GM23338 (cell line): ENCODE results near the gene ESR2. TPM values are rescaled to one million over a fixed set of nuclear protein-coding genes. Genes with fewer than 3 reads are reported as not detected.
"Not testable (repeated sequence)": the region's sequence is repeated elsewhere in the genome, so short reads cannot be mapped to it uniquely, and the experiment has no call there.

Source experiments
- ATAC-seq: fragments of 200-7000 bp; cut with Tn5 transposase; 3 replicates; pipeline ENCODE4 v1.9.1; 2020
- DNase-seq: peaks from one replicate; pipeline ENCODE4 v3.0.0-alpha.2; 2015; ENCODE audit warnings: low spot score
- H2AFZ ChIP-seq: fragments of 200-600 bp; sonication (generic); 2 replicates; pipeline ENCODE4 v1.8.0; 2016; ENCODE audit warnings: antibody characterized with exemption, mild to moderate bottlenecking, moderate library complexity
- H3F3A ChIP-seq: fragments of 200-600 bp; sonication (generic); replicated peaks from 2 replicates; pipeline ENCODE4 v1.8.0; 2017; ENCODE audit warnings: antibody characterized with exemption, mixed run types, low read depth
- H3K27ac ChIP-seq: fragments of 200-600 bp; sonication (generic); 2 replicates; pipeline ENCODE4 v1.6.1; 2016; ENCODE audit warnings: low read depth
- H3K27me3 ChIP-seq: fragments of 200-600 bp; sonication (generic); 2 replicates; pipeline ENCODE4 v1.8.0; 2016; ENCODE audit warnings: mild to moderate bottlenecking, mixed run types, moderate library complexity; ENCODE audit not compliant: insufficient read depth
- H3K36me3 ChIP-seq: fragments of 200-600 bp; sonication (generic); 2 replicates; pipeline ENCODE4 v1.8.0; 2016; ENCODE audit warnings: mild to moderate bottlenecking; ENCODE audit not compliant: insufficient read depth
- H3K4me1 ChIP-seq: fragments of 200-600 bp; sonication (generic); 2 replicates; pipeline ENCODE4 v1.8.0; 2016; ENCODE audit warnings: mild to moderate bottlenecking, moderate library complexity; ENCODE audit not compliant: insufficient read depth
- H3K4me2 ChIP-seq: fragments of 200-600 bp; sonication (generic); 2 replicates; pipeline ENCODE4 v1.7.1; 2017; ENCODE audit warnings: mixed run types
- H3K4me3 ChIP-seq: fragments of 200-600 bp; sonication (generic); 2 replicates; pipeline ENCODE4 v1.6.1; 2016; ENCODE audit warnings: mixed run types
- H3K79me2 ChIP-seq: fragments of 200-600 bp; sonication (generic); replicated peaks from 2 replicates; pipeline ENCODE4 v1.8.0; 2017; ENCODE audit warnings: mild to moderate bottlenecking; ENCODE audit not compliant: insufficient read depth
- H3K9me2 ChIP-seq: fragments of 200-600 bp; sonication (generic); 2 replicates; pipeline ENCODE4 v1.8.0; 2017; ENCODE audit not compliant: insufficient read depth
- H4K20me1 ChIP-seq: fragments of 200-600 bp; sonication (generic); replicated peaks from 2 replicates; pipeline ENCODE4 v1.8.0; 2017; ENCODE audit warnings: mild to moderate bottlenecking; ENCODE audit not compliant: insufficient read depth
- H3K27ac Mint-ChIP-seq: 2 replicates; pipeline ENCODE4 v1.8.0; 2020; ENCODE audit warnings: inconsistent platforms, mild to moderate bottlenecking, moderate library complexity, mixed read lengths
- H3K27me3 Mint-ChIP-seq: 3 replicates; pipeline ENCODE4 v1.8.0; 2022; ENCODE audit warnings: low read depth, mild to moderate bottlenecking, moderate library complexity, mixed read lengths, inconsistent platforms; ENCODE audit not compliant: insufficient read depth, poor library complexity
- H3K36me3 Mint-ChIP-seq: 3 replicates; pipeline ENCODE4 v1.8.0; 2021; ENCODE audit warnings: low read depth, mild to moderate bottlenecking, inconsistent platforms, moderate library complexity, mixed read lengths
- H3K4me1 Mint-ChIP-seq: 3 replicates; pipeline ENCODE4 v1.8.0; 2020; ENCODE audit warnings: mild to moderate bottlenecking, inconsistent platforms, mixed read lengths
- H3K4me3 Mint-ChIP-seq: 3 replicates; pipeline ENCODE4 v1.8.0; 2021; ENCODE audit warnings: moderate library complexity, mild to moderate bottlenecking, inconsistent platforms, mixed read lengths
- H3K9me3 Mint-ChIP-seq: 3 replicates; pipeline ENCODE4 v1.8.0; 2020; ENCODE audit warnings: moderate library complexity, mild to moderate bottlenecking, inconsistent platforms, mixed read lengths
- CTCF ChIP-seq, 2 experiments: fragments of 200-600 bp in 1 of 2; sonication (generic) in 1 of 2; conservative IDR thresholded peaks; 2 replicates each; pipeline versions ENCODE4 v1.5.1 to v1.6.1; 2016 to 2017; ENCODE audit warnings: antibody characterized with exemption in 2 of 2, low read depth in 2 of 2, mild to moderate bottlenecking in 2 of 2, moderate library complexity in 1 of 2
- EZH2 ChIP-seq: fragments of 200-600 bp; sonication (generic); IDR thresholded peaks from one replicate; pipeline ENCODE4 v1.8.0; 2017; ENCODE audit warnings: antibody characterized with exemption, mild to moderate bottlenecking, low read depth; ENCODE audit not compliant: unreplicated experiment
- EZH2phosphoT487 ChIP-seq: fragments of 200-600 bp; sonication (generic); IDR thresholded peaks from one replicate; pipeline ENCODE4 v1.8.1; 2018; ENCODE audit warnings: antibody characterized with exemption; ENCODE audit not compliant: unreplicated experiment
- POLR2AphosphoS5 ChIP-seq: IDR thresholded peaks from 2 replicates; pipeline ENCODE4 v1.6.1; 2016; ENCODE audit warnings: antibody characterized with exemption, low read depth
- REST ChIP-seq: IDR thresholded peaks from one replicate; pipeline ENCODE4 v1.6.1; 2018; ENCODE audit warnings: antibody characterized with exemption; ENCODE audit not compliant: unreplicated experiment
- STAT1 ChIP-seq: IDR thresholded peaks from one replicate; pipeline ENCODE4 v1.6.1; 2016; ENCODE audit warnings: antibody characterized with exemption; ENCODE audit not compliant: unreplicated experiment
- polyA plus RNA-seq: library from polyadenylated mRNA; unstranded; fragments of >200 nt; fragmentation: Nextera tagmentation; extraction: Ambion mirVana; gene quantifications from 2 replicates; pipeline ENCODE4 v1.2.1, GENCODE V29; 2016
- total RNA-seq: library from RNA; depleted of rRNA; stranded (reverse); fragments of >200 nt; shearing (Covaris generic); gene quantifications from 2 replicates; pipeline ENCODE4 v1.2.3, GENCODE V29; 2014

The ESR2 gene
- total and polyA plus RNA-seq, 2 experiments from 2014 or later: 0.58 to 0.59 TPM

- not testable (repeated sequence) for H3K36me3 Mint-ChIP-seq, H3K9me3 Mint-ChIP-seq, H3K4me3 ChIP-seq, H3K4me1 Mint-ChIP-seq, H3K27me3 ChIP-seq, ATAC-seq, H3K27me3 Mint-ChIP-seq, DNase-seq, H3K4me2 ChIP-seq, H4K20me1 ChIP-seq, H3K9me2 ChIP-seq, H3K27ac Mint-ChIP-seq, H3K27ac ChIP-seq, H3K36me3 ChIP-seq, H3K4me1 ChIP-seq, H3K4me3 Mint-ChIP-seq, H3F3A ChIP-seq, H3K79me2 ChIP-seq, H2AFZ ChIP-seq
Observed at GRCh38 chr14:64320362-64320761, 26.2 kb upstream of the ESR2 start.

- H2AFZ ChIP-seq, H4K20me1 ChIP-seq, H3K4me1 ChIP-seq, H3K9me2 ChIP-seq, H3K79me2 ChIP-seq, H3K9me3 Mint-ChIP-seq, H3F3A ChIP-seq, H3K36me3 Mint-ChIP-seq, H3K4me3 ChIP-seq, H3K36me3 ChIP-seq, DNase-seq, H3K4me2 ChIP-seq, H3K4me1 Mint-ChIP-seq, H3K27me3 Mint-ChIP-seq, H3K4me3 Mint-ChIP-seq, H3K27ac ChIP-seq, ATAC-seq, H3K27me3 ChIP-seq, H3K27ac Mint-ChIP-seq: not testable (repeated sequence)
Observed at GRCh38 chr14:64318695-64319094, 24.5 kb upstream of the ESR2 start.

GRCh38 chr14:64303471-64303917, 9.3 kb upstream of the ESR2 start:
- H3K4me1 Mint-ChIP-seq: peaks cover 5% of the 10 kb centered on the region; the same call in 2 of the 3 replicates
- Histone ChIP-seq H3K27me3 (no peaks in the 10 kb centered on the region), H3K36me3 (no peaks in the 10 kb centered on the region), H3K9me2 (no peaks in the 10 kb centered on the region), H3F3A (no peaks in the 10 kb centered on the region), H3K4me3 (no peak overlapping the region), H3K27ac (no peak overlapping the region), H3K4me2 (no peak overlapping the region), H3K79me2 (no peaks in the 10 kb centered on the region), H4K20me1 (no peaks in the 10 kb centered on the region), H2AFZ (no peak overlapping the region), H3K4me1 (no peaks in the 10 kb centered on the region)
- H3K36me3 Mint-ChIP-seq: no peaks in the 10 kb centered on the region
- TF ChIP-seq STAT1: no peak
- TF ChIP-seq CTCF (conservative IDR thresholded peaks at IDR 0.05; ENCODE audit: low read depth in 2 of 2): peak; percentile 75 to 95
- no peak for TF ChIP-seq EZH2phosphoT487
- ATAC-seq (peak; percentile 99), DNase-seq (peak; percentile 94)
- H3K4me3 Mint-ChIP-seq: no peak overlapping the region
- no peaks in the 10 kb centered on the region for H3K9me3 Mint-ChIP-seq
- H3K27me3 Mint-ChIP-seq: peaks cover 2% of the 10 kb centered on the region
- H3K27ac Mint-ChIP-seq: no peak overlapping the region

GRCh38 chr14:64298773-64299172, 4.6 kb upstream of the ESR2 start:
- Histone ChIP-seq H3K36me3 (no peaks in the 10 kb centered on the region), H3K9me2 (no peaks in the 10 kb centered on the region), H3K27me3 (peaks cover 10% of the 10 kb centered on the region), H4K20me1 (no peaks in the 10 kb centered on the region), H3K4me3 (no peak overlapping the region), H3K4me1 (no peaks in the 10 kb centered on the region), H3F3A (peaks cover 5% of the 10 kb centered on the region; the same call in 1 of the 2 replicates), H3K27ac (no peak overlapping the region), H3K79me2 (no peaks in the 10 kb centered on the region), H3K4me2 (no peak overlapping the region), H2AFZ (no peak overlapping the region)
- Mint-ChIP-seq H3K4me3 (no peak overlapping the region), H3K9me3 (no peaks in the 10 kb centered on the region), H3K27me3 (peaks cover 15% of the 10 kb centered on the region), H3K4me1 (peaks cover 6% of the 10 kb centered on the region; the same call in 2 of the 3 replicates), H3K27ac (no peak overlapping the region), H3K36me3 (no peaks in the 10 kb centered on the region)
- peak; percentile 33 for DNase-seq
- ATAC-seq: no peak
- TF ChIP-seq REST (no peak), EZH2 (no peak), POLR2AphosphoS5 (no peak), CTCF (conservative IDR thresholded peaks at IDR 0.05; ENCODE audit: low read depth in 2 of 2) (peak in 1 of 2 experiments; percentile 27; a peak in 1 of 4 replicates)
